Measurements from ENCODE around the gene SLC29A3. TPM values are rescaled to one million over a fixed set of nuclear protein-coding genes. Genes with fewer than 3 reads are reported as not detected.

Gene SLC29A3
- total RNA-seq, 1 experiment from 2014 or later, result 35.7 TPM

DNA sequence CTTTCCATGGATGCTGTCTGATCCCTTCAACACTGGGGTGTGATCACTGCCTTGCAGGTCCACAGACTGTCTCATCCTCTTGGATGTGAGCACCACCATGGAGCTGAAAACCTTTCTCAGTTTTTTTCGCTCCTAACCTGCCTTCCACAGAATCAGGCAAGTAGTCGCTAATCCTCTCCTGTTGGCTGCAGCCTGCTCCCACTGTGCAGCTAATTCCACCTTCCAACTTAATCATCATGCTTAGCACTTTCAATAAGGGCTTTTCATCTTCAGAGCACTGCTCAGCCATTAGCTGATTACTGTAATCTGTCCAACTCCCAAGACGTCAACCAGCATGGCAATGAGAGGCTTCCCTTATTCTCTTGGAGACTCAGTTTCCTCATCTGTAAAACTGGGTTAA lies 62.6 kb downstream of the SLC29A3 start:
- Histone ChIP-seq H3K79me2 (ENCODE audit: low read depth) (no peaks in the 10 kb centered on the region), H3K4me3 (no peak overlapping the region), H3K9me3 (ENCODE audit: insufficient read depth, low read depth) (no peaks in the 10 kb centered on the region), H4K20me1 (ENCODE audit: insufficient read depth) (no peaks in the 10 kb centered on the region), H3K4me2 (no peak overlapping the region), H3F3A (ENCODE audit: insufficient read depth, low read depth) (peaks cover 16% of the 10 kb centered on the region), H3K27me3 (ENCODE audit: insufficient read depth, low read depth) (no peaks in the 10 kb centered on the region), H3K27ac (no peak overlapping the region), H3K36me3 (ENCODE audit: low read depth) (no peaks in the 10 kb centered on the region), H2AFZ (no peak overlapping the region), H3K9me2 (ENCODE audit: insufficient read depth) (no peaks in the 10 kb centered on the region), H3K4me1 (replicated peaks; ENCODE audit: insufficient read depth) (peaks cover 27% of the 10 kb centered on the region)
- BruUV-seq (replicated peaks), result no TSS peak
- CTCF ChIA-PET, result interaction anchor here (1.2 kb wide), 1 partner anchor 62 kb away, joined by 3 read pairs; the partner anchor contains the start of gene SLC29A3
- POLR2A ChIA-PET (ENCODE audit: unreplicated experiment), result interaction anchor here (0.6 kb wide), 1 partner anchor 710 kb away, joined by 6 read pairs; no protein-coding TSS in a partner anchor
- intact Hi-C loops (cut with micrococcal nuclease; ENCODE audit: unreplicated experiment), result no loop called here
- no peak for TF ChIP-seq EZH2 (IDR thresholded peaks at IDR 0.05; ENCODE audit: low read depth)
- no peak for DNase-seq

DNA sequence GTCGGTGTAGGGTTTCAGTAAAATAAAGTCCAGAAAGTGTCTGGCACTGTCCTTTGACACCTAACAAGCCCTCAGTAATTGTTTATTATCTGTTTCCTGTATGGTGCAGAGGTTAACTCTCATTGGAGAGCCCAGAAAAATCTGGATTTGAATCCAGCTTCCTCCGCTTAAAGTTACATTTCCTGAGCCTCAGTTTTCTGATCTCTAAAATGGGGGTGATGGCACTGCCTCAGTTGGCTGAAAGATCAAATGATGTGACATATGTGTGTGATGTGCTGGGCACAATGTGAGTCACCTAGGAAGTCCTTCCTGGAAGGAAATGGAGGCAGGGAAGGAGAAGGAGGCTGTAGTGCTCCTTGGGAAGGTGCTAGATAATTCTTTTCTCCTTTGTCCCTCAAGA lies 63.0 kb downstream of the SLC29A3 start:
- no peak overlapping the region for H2AFZ ChIP-seq
- BruUV-seq (replicated peaks), result no TSS peak
- no peaks in the 10 kb centered on the region for H3K27me3 ChIP-seq (ENCODE audit: insufficient read depth, low read depth)
- H3K4me2 ChIP-seq, result no peak overlapping the region
- H3F3A ChIP-seq (ENCODE audit: insufficient read depth, low read depth), result peaks cover 11% of the 10 kb centered on the region
- intact Hi-C loops (cut with micrococcal nuclease; ENCODE audit: unreplicated experiment), result no loop called here
- ChIA-PET CTCF (interaction anchor here (1.2 kb wide), 1 partner anchor 62 kb away, joined by 3 read pairs; the partner anchor contains the start of gene SLC29A3), POLR2A (ENCODE audit: unreplicated experiment) (interaction anchor here (0.6 kb wide), 1 partner anchor 711 kb away, joined by 6 read pairs; no protein-coding TSS in a partner anchor)
- H3K9me3 ChIP-seq (ENCODE audit: insufficient read depth, low read depth), result no peaks in the 10 kb centered on the region
- H3K79me2 ChIP-seq (ENCODE audit: low read depth), result no peaks in the 10 kb centered on the region
- TF ChIP-seq CTCF (conservative IDR thresholded peaks at IDR 0.05), result no peak
- no peak for TF ChIP-seq EZH2 (IDR thresholded peaks at IDR 0.05; ENCODE audit: low read depth)
- H3K36me3 ChIP-seq (ENCODE audit: low read depth), result no peaks in the 10 kb centered on the region
- H4K20me1 ChIP-seq (ENCODE audit: insufficient read depth), result no peaks in the 10 kb centered on the region
- no peaks in the 10 kb centered on the region for H3K9me2 ChIP-seq (ENCODE audit: insufficient read depth)
- no peak overlapping the region for H3K27ac ChIP-seq
- H3K4me1 ChIP-seq (replicated peaks; ENCODE audit: insufficient read depth), result peaks cover 24% of the 10 kb centered on the region
- H3K4me3 ChIP-seq, result no peak overlapping the region
- no peak for DNase-seq

- no peak overlapping the region for H3K4me3 ChIP-seq
- DNase-seq, result no peak
- H4K20me1 ChIP-seq (ENCODE audit: insufficient read depth), result no peaks in the 10 kb centered on the region
- intact Hi-C loops (cut with micrococcal nuclease; ENCODE audit: unreplicated experiment), result no loop called here
- POLR2A ChIA-PET (ENCODE audit: unreplicated experiment), result no interaction called here
- H3K9me2 ChIP-seq (ENCODE audit: insufficient read depth), result no peaks in the 10 kb centered on the region
- no peaks in the 10 kb centered on the region for H3K79me2 ChIP-seq (ENCODE audit: low read depth)
- CTCF ChIA-PET, result interaction anchor here (0.6 to 0.7 kb wide), 2 partner anchors 19 to 52 kb away, joined by 3 read pairs; no protein-coding TSS in a partner anchor
- H3K9me3 ChIP-seq (ENCODE audit: insufficient read depth, low read depth), result no peaks in the 10 kb centered on the region
- H3K36me3 ChIP-seq (ENCODE audit: low read depth), result no peaks in the 10 kb centered on the region
- H3K27me3 ChIP-seq (ENCODE audit: insufficient read depth, low read depth), result no peaks in the 10 kb centered on the region
- H3K4me1 ChIP-seq (replicated peaks; ENCODE audit: insufficient read depth), result peaks cover 21% of the 10 kb centered on the region
- H3K4me2 ChIP-seq, result no peak overlapping the region
- peaks cover 6% of the 10 kb centered on the region; the same call in 1 of the 2 replicates for H3F3A ChIP-seq (ENCODE audit: insufficient read depth, low read depth)
- BruUV-seq (replicated peaks), result no TSS peak
- no peak overlapping the region for H3K27ac ChIP-seq
- TF ChIP-seq EZH2 (IDR thresholded peaks at IDR 0.05; ENCODE audit: low read depth), result no peak
- no peak for TF ChIP-seq CTCF (conservative IDR thresholded peaks at IDR 0.05)
- H2AFZ ChIP-seq, result no peak overlapping the region
These were observed 63.7 kb downstream of the SLC29A3 start for GRCh38 chr10:71382757-71383156.
